Sigmoid colon (tissue), 4 donors: ENCODE measurements around the gene GABARAP.

Source experiments
- CTCF ChIP-seq, 4 experiments: fragments of 450-650 bp in 3 of 4; fragments of 200-600 bp in 1 of 4; IDR thresholded peaks; one replicate each; pipeline ENCODE4 v1.5.1; 2016 to 2019; ENCODE audit warnings: antibody characterized with exemption in 4 of 4, mild to moderate bottlenecking in 3 of 4, moderate library complexity in 2 of 4
- POLR2A ChIP-seq, 2 donors: fragments of 450-650 bp; IDR thresholded peaks; one replicate each; pipeline ENCODE4 v1.6.1; 2016; ENCODE audit warnings: antibody characterized with exemption in 2 of 2, mild to moderate bottlenecking in 2 of 2, moderate library complexity in 2 of 2
- POLR2AphosphoS5 ChIP-seq, 4 donors: sonication (generic); formaldehyde crosslinking; IDR thresholded peaks; one replicate each; pipeline ENCODE4 v1.6.1; 2017; ENCODE audit warnings: antibody characterized with exemption in 4 of 4

GRCh38 chr17:7261379-7262191, 19.3 kb upstream of the GABARAP start:
- no peak for TF ChIP-seq POLR2A (IDR thresholded peaks at IDR 0.05)
- no peak for TF ChIP-seq CTCF (IDR thresholded peaks at IDR 0.05)
- TF ChIP-seq POLR2AphosphoS5 (IDR thresholded peaks at IDR 0.05), result no peak
